ENCODE measurements around the gene MYL11.

GRCh38 chr16:30376461-30376902 is 1.9 kb downstream of the MYL11 start:
- TF ChIP-seq CTCF (IDR thresholded peaks at IDR 0.05) = no peak
- no peak for TF ChIP-seq MAX (IDR thresholded peaks at IDR 0.05; ENCODE audit: low read depth)
- TF ChIP-seq FOXM1 (IDR thresholded peaks at IDR 0.05; ENCODE audit: low read depth) = no peak

Measured in SK-N-SH (cell line).